Activated CD8-positive, alpha-beta memory T cell treated with anti-CD3 and anti-CD28 coated beads for 24 hours (primary cell): ENCODE measurements around the gene DNTT.
A peak's percentile ranks its signal among the peaks of the same experiment; 100 is the strongest.

Source experiments
- DNase-seq: peaks from one replicate; pipeline ENCODE4 v3.0.0-alpha.2; 2020

Gene DNTT

DNA sequence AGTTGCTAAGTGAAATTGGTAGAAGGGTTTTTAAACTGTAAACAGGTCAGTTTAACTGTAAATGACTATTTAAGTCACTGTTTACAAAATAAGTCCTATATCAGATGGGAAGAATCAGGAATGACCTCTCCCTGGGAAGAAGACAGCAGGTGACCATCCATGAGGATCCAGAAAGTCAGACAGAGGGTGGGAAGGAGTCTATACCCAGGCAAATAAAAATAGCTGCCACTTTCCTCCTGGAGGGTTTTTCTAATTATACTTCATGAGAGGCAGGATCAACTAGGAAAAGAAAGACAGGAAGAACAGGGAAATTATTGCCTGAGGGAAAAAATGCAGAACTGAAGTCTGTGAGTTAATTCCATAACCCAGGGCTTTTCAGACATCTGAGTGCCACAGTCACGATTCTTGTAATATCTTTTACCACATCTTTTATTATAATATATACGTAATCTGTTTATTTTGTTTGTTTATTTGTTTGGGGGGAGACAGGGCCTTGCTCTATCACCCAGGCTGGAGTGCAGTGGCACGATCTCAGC, 7.0 kb downstream of the DNTT start:
- no peak for DNase-seq

DNA sequence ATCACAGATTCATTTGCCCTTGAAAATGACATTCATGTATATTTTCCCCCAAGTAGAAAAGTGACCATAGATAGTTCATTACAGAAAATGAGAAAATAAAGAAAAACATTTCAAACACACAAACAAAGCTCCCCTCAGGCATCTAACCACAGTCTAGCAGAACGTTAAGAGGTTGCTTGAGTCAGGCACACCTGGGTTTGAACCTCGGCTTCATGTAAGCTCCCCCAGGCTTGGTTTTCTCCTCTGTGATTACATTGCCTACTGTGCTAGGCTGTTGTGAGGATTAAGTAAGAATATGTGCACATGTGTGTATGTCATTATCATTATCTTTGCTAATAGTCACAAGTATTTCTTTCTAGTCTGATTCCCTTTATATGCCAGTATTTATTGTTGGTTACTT, 9.1 kb downstream of the DNTT start:
- DNase-seq = no peak

DNA sequence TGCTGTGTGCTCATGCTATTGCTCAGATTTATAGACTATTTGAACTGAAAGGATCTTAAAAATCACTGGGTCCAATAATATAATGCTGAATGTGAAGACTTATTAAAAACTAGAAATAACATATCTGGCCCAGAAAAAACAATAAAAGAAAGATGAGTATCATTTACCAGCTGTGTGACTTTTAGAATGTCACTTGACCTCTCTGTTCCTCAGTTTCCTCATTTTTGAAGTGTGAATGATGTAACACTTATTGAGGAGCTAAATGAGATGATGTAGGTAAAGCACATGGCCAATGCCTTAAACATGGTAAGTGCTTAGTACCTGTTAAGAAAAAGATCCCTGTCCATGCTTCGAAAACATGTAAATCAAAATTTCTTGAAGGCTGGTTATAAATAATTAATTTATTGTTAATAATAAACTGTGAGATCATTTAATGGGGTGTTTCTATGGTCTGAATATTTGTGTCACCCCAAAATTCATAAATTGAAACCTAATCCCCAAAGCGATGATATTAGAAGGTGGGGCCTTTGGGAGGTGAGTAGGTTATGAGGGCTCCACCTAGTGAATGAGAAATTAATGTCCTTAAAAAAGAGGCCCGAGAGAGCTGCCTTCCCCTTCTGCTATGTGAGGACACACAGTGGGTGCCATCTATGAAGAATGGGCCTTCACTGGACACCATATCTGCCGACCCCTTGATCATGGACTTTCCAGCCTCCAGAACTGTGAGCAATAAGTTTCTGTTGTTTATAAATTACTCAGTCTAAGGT, 13.0 kb downstream of the DNTT start:
- DNase-seq = no peak

DNA sequence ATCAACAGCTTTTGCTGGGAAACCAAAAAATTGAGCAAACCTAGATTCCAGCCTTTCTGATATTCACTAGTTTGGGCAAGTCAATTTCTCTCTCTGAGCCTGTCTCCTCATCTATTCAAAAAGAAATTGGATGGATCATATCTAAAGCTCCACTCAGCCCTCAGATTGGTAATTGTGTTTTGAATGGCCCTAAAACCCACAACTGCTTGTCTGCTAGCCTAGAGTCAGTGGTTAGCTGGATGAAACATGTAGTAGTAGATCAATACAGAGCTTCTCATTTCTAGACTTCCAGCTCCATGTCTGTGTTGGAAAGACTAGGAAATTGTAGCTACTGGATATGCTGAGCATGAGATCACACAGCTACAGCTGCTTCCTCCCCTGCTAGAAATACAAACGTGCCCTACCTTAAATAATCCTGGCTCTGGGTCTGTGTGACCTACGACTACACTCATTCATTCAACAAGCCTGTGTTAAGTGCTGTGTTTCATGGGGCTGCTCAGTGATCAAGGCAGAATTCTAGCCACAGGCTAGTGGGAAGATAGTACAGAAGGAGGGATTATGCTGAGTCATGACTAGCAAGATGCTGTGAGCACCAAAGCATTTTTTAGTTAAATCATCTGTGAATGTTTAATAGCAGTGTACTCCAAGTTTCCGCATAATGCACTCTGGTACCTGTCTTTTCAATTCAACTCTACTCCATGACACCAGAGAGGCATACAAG, 15.7 kb downstream of the DNTT start:
- DNase-seq = no peak

DNA sequence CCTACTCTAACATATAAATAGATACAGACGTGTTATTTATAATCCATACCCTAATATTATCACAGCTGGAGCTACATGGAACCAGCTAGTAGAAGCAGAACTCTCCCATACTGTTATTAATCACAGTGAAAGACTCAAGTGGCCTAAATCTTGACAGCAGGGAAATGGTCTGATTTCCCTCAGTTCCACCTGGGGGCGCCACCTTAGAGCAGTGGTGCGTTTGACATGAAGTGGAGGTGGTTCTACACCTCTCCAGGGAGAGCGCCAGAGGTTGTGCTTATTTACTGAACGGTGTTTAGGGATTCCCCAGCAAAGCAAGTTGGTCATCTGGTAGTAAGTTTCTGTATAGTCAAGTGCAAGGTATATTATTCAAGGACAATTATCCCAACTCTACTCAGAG, 17.6 kb downstream of the DNTT start:
- DNase-seq = no peak

DNA sequence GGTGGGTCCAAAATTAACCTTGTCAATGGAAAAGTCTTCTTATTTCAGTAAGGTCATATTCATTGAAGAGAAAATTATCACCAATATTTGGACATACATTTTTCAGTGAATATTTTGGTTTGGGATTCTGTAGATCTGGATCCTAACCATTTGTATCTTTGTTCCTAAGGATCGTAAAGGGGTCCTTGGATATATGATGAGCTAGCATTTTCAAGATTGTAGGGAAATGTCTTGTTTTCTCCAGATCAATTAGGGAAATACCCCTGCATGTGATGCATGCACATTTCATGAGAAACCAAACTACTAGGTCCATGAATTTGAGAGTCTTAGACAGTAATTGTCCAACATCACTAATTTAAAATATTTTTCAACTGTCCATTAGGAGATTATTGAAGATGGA, 18.0 kb downstream of the DNTT start:
- no peak for DNase-seq

DNA sequence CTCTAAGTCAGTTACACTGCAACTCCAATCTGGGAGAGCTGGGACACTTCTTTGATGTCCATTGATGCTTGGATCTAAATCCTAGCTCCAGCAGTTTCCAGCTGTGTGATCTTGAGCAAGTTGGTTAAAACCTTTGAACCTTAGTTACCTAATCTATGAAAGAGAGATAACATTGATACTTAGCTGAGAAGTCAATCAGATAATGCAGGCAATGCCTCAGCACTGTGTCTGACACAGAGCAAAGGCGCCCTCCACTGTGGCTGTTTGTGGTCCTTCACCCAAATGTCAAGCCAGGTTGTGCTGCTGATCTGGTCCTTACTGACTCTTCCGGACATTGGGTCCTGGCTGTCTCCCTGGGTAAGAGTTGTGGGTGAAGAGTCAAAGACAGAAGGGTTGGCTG, 20.2 kb downstream of the DNTT start:
- DNase-seq = no peak

DNA sequence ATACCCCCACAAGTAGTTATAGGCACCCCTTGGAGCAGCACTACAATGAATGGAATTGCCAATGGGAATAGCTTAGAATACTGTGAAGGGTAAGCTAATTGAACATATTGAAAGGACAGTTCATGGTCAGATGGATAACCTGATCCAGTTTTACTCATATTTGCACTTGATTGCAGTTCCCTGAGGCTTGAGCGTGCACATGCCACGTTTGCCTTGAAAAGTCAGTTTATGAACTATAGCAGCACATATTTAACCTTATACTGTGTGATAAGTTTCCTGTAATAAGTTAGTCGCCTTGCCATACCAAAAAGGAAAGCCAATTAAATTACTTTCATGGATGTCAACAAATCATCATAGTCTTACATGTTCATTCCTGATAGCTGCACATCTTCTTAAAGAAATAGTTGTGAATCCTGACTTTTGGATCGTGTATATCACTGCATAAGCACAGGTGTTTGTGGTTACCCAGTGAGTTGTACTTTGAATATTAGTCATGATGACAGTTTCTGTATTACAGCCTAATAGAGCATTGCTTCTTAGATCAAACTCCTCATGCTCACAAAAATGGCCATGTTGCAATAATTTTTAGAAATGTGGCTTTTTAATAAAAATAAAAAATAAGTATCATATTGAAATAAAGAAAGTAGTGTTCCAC, 21.6 kb downstream of the DNTT start:
- no peak for DNase-seq

DNA sequence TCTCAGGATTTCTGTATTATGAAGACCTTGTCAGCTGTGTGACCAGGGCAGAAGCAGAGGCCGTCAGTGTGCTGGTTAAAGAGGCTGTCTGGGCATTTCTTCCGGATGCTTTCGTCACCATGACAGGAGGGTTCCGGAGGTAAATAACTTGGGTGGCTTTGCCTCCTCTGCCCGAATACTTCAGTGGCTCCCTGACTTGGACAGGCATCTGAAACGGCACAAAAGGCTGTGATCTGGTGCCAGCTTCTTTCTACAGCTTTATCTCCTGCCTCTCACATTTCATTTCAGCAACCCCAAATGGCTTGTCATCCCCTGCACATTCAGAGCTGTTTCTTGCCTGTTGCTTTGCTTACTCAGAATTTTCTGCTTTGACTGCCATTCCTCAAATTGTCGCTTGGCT, 23.2 kb downstream of the DNTT start:
- no peak for DNase-seq

DNA sequence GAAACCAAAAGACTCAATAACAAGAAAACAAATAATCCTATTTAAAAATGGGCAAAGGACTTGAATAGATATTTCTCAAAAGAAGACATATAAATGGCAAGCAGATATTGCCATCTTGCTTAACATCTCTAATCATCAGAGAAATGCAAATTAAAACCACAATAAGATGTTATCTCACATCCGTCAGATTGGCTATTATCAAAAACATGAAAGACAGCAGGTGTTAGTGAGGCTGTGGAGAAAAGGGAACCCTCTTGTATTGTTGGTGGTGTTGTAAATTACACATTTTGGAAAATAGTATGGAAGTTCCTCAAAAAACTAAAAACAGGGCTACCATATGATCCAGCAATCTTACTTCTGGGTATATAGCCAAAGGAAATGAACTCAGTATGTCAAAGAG, 28.9 kb downstream of the DNTT start:
- DNase-seq = no peak

DNA sequence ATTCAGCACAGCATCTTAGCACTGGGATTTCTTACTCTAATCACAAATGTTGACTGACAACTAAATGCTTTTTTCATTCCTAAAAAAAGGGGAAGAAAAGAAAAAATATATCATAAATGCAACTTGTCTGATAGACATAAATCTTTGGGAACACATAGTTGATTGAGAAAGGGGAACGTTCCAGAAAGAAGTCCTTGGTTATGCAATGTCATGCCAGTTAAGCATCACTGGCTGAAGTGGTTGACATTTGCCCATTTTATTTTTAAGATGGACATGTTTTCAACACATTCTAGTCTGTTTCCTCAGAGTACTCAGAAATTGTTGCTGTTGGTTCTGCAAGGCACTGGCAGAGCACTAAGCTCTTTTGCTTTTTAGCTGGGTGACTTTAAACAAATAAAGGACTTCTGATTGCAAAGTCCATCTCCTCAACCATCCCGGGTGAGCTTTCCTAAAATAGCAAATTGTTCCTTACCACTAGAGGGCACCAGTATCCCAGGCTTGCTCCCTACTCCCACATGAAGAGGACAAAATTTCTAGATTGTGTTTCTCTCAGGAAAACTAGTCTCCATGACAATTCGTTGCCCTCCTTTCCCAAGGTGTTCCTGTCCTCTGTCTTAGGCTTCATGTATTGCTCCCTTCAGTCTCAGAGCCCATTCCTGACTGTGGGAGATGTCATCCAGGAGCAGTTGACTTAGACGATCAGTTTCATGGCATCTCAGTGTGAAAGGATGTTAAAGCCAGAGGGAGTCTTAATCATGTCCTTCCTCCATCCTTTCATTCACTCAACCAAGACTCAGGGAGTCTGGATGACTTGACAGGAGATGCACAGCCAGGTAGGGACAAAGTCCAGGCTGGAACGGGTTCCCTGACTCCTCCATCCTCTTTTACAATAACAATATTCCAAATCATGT, 30.6 kb downstream of the DNTT start:
- no peak for DNase-seq

DNA sequence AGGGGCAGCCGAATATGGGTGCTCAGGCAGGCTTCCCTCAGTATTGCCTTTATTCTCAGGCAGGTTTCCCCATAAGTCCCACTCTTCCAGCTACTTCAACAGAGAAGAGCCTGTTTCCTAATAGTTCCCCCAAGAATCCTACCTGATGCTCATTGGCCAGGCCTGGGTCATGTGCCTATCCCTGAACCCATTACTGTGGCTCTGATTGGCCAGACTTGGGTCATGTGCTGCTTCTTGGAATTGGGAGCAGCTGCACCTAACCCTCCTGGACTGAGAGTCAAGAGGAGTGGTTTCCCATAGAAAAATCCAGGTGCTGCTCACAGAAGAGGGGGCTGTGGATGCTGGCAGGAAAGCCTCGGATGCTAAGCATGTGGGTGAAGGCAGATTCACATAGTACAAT, 32.9 kb downstream of the DNTT start:
- DNase-seq = no peak

DNA sequence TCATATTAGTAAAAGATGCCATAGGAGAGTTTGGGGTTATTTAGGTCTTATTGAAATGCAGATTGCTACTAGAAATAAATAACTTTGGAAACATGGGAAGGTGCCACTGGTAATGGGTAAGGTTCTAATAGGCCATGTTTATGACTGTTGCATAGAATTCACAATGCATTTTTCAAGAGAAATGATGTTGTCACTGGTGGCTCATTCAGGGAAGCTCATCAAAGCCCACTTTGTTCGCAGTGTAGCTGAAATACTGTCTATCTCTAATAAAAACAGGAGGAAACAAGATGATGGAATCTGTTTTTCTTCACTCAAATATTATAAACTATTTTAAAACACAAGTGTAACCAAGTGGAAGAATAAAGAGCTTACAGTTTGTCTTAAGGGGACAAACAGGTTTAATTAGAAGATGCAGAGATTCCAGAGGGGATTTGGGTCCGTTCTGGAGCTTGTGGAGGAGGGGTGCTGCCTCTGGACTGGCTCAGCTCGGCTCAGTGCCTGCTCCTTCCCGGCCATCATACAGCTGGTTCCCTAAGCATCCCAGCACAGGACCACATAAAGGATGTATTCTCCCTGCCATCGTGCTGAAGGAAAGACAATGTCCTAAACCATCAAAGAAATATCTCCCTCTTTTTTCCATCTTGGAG, 34.2 kb downstream of the DNTT start:
- no peak for DNase-seq

DNA sequence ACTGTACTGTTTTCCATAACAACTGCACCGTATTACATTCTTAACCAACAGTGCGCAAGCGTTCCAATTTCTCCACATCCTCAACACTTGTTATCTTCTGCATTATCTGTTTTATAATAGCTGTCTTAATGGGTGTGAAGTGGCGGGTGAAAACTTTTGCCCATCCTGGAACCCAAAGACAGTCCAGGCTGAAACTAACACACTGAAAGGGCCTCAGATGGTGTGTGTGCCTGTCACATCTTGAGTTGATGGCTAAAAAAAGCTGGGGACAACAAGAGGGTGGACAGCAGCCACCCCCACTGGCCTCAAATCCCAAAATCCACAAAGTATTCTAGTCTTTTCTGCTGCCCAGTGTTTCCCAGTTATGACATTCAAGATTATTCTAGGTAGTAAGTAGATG, 35.1 kb downstream of the DNTT start:
- DNase-seq = no peak

DNA sequence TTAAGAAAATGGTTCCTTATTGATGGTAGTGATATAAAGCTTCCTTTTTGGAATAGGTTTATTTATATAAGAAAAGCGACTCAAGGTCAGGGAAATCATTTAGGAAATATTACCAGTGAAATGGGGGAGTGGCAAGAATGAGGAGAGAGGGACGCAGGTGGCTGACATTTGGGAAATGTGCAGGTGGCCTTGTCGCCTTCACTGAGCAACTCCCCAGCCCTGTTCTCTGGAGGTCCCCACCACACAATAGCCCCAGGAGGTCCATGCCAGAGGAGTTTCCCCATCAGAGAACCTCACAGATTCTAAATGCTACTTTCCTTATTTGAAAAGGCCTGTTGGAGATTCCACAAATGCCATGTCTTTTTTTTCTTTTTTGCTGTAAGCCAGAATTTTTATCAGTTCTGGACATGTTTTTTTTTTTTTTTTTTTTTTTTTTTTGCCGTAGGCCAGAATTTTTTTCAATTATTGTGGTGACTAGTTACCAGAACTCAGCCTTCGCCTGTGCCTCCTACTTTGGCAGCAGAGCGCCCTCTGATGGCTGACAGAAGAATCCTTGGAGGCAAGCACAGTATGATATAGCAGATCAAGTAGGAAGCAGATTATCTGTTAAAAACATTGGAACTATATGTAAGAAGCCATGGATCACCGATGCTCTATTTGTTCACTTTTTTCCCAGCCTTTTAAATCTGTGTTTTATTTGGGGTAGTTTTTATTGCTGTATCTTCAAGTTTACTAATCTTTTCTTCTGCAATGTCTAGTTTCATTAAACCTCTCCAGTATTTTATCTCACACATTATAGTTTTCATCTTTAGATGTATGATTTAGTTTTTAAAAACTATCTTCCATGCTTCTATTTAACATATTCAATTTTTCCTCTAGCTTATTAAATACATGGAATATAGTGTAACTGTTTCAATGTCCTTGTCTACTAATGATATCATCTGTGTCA, 36.0 kb downstream of the DNTT start:
- peak; percentile 65 for DNase-seq

DNA sequence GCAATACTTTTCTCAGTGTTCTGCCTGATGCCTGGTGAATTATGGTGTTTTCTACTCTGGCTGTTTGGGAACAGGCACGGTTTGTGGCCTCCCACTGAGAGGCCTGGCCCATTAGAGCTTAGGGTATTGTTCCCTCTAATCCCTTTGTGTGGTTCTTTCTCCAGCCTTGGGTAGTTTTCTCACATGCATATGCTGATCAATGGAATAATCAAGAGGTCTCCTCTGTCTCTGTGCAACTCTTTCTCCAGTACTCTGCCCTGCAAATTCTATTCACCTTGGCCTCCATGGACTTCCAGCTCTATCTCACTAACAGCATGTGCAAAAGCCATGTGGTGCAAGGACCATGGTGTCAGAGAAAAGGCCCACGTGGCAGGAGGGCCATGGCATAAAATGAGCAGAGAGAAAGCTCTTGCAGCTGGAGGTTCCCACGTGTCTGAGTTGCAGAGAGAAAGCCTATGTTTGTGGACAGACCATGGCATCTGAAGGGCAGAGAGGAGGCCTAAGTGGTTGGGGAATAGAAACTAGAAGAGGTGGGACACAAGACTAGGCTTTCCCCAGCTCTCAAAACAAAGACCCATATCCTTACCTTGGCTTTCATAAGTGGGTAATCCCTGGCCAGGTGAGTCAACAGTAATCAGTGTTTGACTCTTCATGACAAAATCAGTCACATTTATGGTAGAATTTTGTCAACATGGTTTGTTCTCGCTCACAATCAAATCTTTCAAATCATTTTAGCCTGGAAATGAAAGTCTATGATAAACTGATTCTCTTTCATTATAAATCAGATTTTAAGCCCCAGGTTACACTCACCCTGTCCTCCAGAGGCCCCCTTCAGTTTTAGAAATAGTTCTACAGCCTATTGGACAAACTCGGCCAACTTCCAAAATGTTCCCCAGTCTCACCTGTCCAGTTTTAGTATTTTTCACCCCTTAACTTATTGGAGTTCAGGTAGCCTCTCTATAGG, 37.3 kb downstream of the DNTT start:
- DNase-seq = no peak

DNA sequence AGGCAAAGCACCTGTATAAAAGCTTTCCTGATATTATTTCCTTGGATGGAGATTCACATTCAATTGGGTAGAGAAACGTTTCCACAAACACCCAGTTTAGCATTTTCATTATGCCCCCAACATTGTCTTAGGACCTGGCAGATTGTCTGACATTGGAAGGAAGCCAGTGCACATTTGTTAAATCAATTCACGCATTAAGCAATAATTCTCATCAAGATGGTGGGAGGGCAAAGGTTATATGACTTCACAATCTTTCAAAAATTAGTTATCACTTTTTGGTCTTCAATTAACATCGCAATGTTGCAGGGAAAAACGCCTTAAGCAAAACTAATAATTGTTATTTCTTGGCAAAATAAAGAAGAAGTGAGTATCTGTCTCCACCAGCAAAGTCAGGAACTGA, 38.2 kb downstream of the DNTT start:
- no peak for DNase-seq

DNA sequence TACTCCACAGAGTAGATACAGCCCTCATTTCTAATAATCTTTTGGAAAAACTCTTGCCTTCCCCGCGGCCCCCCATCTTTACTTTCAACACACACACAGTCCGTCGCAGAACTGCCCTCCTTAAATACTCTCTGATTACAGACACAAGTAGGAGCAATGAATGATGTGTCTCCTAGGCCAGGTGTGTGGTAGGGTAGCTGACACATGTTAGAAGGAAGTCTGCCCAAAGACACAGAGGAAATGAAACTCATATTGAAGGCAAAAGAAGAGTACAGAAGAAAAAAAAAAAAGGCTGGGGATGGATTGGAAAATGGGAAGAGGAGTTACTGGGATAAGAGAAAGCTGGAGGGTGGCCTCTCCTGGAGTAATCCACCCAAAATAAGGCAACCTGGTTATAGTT, 39.9 kb downstream of the DNTT start:
- no peak for DNase-seq

DNA sequence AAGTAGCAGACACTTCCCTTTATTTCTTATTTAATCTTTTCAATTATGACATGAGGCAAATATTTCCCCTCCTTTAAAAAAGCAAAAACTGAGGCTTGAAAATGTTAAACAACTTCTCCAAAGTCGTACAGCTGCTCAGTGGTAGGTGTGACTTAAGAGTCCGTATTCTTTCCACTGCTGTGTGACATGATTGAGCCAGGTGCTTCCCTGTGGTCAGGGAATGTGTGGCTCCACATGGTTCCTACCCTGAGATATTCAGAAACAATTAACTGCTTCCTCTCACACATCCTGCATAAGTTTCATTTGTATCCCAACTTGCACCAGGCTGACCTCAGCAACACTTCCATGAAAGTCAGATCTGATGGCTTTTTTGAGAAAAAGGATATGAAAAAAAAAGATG, 41.0 kb downstream of the DNTT start:
- no peak for DNase-seq

DNA sequence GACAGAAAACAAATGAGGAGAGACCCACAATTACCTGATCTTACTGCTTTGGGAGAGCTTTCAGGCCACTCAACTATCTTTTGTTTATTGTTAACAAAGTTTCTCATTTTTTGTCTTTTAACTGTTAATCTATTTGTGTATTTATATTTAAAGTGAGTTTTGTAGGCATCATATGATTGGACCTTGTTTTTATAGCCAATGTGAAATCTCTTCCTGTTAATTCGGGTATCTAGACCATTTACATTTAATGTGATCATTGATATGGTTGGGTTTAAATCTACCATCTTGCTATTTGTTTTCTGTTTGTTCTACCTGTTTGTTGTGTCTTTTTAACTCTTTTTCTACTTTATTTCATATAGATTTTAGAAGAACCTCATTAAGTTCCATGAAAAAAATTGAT, 42.1 kb downstream of the DNTT start:
- no peak for DNase-seq
